CD4-positive, alpha-beta T cell treated with Interleukin-17A for 4 hours (primary cell): Measurements from ENCODE around the gene RDH13.
A peak's percentile ranks its signal among the peaks of the same experiment; 100 is the strongest.
"Not testable (repeated sequence)": the region's sequence is repeated elsewhere in the genome, so short reads cannot be mapped to it uniquely, and the experiment has no call there.

ENCODE experiments used
- DNase-seq: peaks from one replicate; pipeline ENCODE4 v3.0.0-alpha.2; 2020; ENCODE audit warnings: mixed read lengths

Gene RDH13, protein sequence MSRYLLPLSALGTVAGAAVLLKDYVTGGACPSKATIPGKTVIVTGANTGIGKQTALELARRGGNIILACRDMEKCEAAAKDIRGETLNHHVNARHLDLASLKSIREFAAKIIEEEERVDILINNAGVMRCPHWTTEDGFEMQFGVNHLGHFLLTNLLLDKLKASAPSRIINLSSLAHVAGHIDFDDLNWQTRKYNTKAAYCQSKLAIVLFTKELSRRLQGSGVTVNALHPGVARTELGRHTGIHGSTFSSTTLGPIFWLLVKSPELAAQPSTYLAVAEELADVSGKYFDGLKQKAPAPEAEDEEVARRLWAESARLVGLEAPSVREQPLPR

DNA sequence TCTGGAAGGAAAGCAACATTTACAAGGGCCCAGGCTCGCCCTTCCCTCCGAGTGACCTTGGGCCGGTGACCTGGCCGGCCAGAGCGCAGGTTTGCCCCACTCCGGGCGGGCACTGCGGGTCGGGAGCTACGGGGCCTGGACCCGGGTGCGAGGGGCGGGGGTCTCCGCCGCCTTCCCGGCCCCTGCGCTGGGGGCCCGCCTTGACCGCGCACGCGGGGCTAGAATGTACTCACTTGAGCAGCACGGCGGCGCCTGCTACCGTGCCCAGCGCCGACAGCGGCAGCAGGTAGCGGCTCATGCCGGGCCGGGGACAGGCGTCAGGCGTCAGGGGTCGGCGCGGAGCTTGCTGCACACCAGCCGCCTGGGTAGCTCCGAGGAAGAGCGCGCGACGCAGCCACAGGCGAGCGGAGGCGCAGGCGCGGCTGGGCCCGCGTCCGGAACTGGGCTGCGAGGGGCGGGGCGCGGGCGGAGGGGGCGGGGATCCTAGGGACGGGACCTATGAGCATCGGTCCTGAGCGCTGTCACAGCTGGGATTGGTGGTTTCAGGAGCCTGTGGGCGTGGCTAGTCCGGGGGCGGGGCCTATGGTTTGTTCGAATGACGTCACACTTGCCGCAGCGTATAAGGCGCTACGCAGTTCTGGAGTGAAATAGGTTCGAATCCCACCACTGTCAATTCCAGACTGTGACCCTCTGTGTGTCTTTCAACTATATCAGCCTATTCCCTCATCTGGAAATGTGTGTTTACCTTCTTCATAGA, at the start of gene RDH13:
TSS of gene RDH13 (minus strand) at position 414 of the 757 bp plus-strand sequence. CDS start at position 298, 116 bp downstream.
- peak; percentile 96 for DNase-seq

DNA sequence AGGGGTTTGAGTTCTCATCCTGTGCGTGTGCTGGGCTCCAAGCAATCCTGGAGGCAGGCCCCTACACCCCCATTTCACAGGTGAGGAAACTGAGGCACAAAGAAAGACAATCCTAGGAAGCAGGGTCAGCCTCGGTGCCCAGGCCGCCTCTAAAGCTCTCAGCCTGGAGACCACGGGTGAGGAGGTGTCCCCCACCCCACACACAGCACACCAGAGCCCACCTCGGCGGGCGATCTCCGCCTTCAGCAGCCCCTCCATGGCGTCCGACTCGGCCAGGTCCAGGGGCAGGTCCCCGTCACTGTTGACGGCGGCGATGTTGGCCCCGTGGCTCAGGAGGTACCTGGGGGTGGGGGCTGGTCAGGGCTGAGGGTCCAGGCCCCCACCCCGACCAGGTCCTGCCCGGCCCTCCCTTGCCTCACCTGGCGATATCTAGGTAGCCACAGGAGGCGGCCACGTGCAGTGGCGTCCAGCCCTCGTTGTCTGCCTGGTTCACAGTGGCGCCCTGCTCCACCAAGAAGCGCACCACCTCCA, 49.4 kb upstream of the RDH13 start:
- DNase-seq: no peak

DNA sequence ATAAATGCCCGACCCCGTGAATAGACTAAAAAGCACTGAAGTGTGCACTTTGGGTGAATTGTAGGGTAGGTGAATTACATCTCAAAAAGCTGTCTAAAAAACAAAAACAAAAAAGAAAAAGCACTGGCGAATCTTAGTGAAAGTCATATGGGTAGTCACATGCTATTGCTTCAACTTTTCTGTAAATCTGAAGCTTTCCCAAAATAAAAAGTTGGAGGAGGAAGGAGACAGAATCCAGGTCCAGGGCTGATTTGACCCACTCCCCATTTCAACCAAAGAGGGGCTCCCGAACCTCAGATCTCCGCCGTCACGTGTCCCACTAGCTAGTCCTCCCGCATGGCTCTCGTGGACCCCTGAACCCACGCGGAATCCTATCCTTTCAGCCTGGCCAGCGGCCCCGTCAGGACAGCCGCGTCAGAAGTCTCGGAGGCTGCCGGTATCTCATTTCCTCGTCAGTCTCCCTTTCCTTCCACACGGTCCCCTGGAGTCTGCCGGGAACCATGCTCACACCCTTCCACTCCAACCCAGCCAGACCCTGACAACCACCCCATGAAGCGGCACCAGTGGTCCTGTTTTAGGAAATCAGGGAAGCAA, 48.4 kb upstream of the RDH13 start:
- DNase-seq: no peak

DNA sequence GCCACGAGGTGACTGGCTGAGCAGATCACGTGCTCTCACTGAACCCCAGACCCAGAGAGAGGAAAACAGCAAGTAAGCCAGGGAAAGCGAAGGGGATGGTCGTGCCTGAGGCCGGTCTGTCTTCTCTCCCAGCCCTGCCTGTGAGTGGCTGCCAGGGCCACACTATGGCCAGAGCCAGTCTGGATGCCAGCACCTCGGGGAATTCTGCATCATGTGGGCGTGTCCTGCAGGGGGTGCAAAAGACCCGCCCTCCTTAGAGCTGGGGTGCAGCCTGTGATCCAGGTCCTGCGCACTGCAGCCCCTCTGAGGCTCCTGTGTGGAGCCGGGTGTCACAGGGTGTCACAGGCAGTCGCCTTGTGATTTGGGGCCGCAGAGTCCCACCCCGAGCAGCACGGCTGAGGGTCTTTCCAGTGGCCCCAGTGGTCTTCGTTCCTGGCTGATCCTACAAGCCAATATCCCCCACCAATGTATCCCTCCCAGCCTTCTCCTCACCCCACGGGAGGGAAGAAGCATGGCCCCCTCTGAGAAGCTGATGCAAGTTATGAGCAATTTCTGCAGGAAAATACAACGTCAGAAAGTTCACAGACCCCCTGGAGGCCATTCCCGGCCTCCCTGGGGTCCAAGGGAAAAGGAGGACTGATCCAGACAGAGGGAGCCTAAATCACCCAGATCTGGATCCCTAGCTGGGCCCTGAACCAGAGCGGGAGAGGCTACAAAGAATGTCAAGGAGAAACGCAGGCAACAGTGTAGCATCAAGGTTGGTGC, 46.8 kb upstream of the RDH13 start:
- no peak for DNase-seq

DNA sequence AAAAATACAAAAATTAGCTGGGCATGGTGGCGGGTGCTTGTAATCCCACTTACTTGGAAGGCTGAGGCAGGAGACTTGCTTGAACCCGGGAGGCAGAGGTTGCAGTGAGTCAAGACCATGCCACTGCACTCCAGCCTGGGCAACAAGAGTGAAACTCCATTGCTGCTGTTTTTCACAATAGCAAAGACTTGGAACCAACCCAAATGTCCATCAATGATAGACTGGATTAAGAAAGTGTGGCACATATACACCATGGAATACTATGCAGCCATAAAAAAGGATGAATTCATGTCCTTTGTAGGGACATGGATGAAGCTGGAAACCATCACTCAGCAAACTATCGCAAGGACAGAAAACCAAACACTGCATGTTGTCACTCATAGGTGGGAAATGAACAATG, 44.3 kb upstream of the RDH13 start:
- not testable (repeated sequence) for DNase-seq

DNA sequence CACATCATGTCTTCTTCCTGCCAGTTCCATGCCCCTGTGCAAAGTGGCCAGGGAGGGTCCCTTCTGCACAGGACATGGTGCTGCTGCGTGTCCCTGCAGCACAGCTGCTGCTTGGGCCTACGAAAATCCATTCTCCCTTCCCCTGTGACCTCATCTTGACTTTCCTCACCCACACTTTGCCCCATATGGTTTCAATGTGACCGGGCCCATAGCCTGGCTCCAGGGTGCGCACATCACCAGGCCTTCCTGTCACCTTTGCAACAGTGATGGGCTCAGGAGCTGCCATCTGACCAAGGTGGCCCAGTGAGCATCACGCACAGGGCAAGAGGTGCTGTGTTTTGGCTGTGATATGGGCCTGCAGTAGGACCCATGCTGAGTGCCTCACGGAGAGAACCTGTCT, 43.6 kb upstream of the RDH13 start:
- DNase-seq: no peak

DNA sequence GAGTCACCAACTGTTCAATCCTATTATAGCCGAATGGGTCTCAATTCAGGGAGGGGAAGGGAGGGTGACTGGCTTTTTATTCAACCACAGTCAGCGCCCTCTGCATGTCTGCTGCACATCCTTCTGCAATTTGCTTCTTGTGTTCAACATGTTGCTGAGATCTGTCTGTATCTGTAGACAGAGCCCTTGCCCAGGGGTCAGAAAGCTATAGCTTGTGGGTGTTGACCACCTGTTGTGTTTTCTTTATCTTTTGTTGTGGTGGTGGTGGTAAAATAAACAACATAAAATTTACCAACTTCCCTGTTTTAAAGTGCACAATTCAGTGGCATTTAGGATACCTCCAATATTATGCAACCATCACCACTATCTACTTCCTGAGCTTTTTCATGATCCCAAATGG, 42.3 kb upstream of the RDH13 start:
- no peak for DNase-seq

DNA sequence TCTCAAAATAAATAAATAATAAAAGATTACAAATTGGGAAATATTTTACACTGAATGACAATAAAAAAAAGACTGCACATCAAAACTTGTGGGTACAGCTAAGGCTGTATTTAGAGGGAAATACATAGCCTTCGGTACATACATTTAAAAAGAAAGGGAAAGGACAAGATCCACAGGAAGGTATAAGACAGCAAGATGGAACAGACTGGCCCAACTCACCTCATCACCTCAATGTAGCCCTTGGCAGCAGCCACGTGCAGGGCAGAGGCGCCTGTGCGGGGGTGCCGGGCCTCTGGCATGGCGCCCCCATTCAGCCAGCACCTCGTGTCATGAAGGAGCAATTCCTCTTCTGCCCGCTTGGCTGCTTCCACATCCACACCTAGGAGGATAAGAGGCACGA, 40.2 kb upstream of the RDH13 start:
- no peak for DNase-seq

DNA sequence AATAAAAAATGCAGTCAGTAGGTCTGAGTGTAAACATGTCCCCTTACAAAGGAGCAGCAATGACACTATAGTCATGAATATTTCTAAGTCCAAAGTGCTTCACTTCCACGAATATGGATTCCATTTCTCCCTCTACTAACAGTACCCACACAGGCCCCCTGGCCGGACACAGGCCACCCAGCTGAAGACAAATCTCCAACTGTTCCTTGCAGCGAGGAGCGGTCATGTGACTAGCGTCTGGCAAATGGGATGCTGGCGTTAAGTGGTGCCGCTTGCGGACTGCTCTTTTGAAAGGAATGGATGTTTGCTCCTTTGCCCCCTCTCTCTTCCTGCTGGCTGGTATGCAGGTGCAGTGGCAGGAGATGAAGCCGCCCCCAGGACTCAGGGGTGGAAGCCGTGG, 38.3 kb upstream of the RDH13 start:
- DNase-seq: no peak

DNA sequence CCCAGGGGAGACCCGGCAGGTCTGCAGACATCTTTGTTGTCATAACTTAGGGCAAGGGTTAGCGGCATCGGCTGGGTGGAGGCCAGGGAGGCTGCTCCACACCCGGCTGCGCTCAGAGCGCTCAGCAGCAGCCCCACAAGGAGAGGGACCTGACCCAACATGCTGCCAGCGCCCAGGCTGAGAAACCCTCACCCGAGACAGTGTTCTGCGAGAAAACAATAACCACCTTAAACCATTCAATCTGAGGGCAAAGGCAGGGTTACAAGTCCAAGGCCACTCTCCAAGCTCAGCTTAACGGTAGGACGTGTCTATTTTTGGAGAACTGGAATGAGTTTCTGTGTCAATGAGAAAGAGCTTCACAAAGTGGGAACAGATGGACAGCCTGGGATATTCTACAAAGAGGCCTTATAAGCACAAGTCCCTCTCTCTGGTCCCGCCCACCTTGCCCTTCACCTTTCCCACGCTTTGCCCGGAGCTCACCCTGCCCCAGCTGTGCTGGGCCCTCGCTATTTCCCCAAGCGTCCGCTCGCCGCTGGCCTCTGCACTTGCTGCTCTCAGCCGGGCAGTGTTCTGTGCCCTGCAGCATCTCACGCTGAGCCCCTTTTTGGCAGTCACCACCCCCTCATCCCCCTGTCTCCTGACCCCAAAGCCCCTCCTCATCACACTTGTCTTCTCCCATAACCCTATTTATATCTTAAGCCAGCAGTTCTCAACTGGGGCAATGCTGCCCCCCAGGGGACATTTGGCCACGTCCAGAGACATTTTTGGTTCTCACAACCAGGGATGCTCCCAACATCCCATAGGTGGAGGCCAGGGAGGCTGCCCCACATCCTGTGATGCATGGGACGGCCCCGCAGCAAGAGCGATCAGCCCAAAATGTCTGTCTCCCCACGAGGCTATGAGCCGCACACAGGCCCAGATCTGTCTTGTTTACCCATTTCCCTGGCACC, 36.9 kb upstream of the RDH13 start:
- DNase-seq: no peak

DNA sequence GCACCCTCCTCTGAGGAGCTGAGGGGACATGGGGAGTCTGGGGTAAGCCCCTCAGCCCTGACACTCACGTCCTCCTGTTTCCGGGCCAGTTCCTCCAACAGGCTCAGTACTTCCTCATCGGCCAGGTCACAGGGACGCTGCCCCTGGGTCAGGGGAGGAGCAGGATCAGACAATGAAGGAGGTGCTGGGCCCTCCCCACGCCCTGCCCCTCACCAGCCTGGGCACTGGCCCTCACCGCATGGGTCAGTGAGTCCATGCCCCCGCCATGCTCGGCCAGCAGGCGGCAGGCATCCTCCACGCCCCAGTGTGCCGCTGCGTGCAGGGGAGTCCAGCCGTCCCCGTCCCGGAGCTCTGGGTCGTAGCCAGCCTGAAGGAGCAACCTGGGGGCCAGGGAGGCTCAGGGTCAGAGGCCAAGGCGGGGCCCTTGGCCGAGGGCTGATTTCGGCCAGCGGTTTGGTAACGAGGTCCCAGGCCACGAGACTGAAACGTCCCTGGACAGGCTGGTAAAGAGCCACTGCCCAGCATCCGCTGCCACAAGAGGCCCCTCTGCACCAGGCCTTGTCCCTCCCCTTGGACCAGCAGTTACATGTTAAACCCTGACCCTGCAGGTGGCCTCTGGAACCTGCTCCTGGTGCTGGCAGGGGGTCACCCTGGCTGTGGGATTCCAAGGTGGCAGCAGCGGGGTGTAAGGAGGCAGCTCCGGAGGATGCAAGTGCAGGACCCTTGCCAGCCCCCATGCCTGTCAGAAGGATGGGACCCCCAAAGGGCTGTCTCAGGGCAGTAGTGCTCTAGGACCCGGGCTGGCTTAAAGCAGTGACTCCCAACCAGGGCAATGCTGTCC, 36.0 kb upstream of the RDH13 start:
- no peak for DNase-seq

DNA sequence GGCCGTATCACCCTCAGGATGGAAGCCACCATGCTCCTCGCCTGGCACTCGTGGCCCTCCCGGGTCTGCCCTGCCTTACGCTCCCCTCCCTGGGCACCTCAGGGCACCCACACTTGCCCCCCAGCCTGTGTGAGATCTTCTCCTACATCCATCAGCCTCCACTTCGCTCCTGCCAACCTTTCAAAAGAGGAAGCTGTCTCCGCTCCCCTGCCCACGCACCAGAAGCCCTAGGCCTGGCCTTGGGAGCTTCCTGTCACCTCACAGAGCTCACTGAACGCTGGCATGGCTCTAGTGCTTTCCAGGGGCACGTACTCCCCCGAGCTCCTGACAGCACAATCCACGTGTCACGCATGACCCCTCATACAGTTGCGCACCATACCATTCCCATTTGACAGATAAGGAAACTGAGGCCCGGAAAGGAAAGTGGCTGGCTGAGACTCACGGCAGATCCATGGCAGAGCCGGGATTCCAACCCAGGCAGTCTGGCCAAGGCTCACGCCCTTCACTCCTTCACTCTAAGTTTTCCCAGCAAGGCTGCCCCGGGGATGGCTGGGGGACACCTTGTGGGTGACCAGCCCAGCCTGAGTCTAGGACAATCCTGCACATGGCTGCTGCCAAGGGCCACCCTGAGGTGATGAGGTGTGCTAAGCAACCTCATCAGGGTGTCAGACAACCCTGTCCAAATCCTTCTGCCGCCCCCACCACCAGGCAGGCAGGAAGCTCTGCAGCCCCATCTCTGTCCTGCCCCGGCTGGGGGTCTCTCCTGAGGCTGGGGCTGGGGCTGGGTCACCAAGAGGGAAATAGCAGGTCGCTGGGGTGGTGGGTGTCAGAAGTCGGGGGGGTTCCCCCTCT, 35.1 kb upstream of the RDH13 start:
- no peak for DNase-seq

DNA sequence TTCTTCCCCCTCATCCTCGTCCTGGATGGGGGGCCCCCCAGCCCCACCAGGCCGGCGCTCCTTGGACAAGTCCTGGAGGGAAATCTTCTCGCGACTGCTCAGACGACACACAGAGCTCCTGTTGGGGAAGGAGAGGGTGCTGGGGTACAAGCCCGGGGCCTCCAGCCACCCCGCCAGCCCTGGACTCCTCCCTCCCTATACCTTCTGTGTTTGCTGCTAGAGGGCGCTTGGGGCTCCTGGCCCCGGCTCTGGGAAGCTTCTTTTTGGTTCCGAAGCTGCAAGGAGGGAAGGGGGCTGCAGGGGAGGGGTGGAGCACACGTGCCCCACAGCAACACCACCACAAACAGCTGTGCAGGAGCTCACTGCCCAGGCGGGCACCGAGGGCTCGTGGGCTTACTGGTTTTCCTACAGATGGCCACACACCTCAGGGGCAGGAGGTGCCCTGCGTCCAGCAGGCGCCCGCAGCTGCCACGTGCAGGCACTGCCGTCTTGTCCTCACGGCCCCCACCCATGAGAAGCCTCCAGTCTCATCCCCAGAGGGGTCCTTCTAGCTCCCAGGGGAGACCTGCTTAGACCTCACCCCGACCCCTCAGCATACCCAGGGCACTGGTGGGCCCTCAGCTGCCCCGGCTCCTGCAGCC, 33.2 kb upstream of the RDH13 start:
- DNase-seq: no peak

DNA sequence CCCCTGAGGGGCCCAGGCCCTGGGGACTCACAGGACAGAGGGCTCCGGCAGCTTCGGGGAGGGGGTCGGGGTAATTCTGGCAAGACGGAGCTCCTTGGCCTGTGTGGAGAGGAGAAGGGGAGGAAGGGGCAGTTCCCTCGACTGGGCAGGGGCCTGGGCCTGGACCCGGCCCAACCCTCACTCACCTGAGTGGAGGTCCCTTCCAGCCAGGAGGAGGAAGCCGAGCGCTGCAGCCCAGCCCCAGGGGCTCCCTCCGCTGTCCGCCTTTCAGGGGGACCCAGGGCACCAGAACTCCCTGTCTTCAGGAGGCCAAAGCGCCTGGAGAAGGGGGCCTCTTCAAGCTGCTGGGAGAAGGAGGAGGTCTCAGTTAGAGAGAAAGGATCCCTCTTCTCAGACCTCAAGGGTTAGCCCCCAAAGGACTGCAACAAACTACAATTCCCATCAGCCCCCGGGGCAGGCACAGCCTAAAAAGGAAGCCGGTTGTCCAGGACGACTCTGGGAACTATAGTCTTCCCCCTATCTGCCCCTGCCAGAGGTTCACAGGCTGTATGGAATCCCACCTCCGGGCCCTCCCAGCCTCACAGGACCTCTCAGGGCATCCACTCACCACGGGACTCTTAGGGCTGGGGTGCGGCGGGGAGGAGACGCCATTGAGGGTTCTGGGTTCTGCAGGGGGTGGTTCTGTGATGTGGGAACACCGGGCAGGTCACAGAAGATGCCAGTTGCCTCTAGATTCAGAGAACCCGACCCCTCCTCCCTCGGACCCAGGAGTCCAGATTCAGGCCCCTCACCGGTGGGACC, 32.5 kb upstream of the RDH13 start:
- DNase-seq: no peak

DNA sequence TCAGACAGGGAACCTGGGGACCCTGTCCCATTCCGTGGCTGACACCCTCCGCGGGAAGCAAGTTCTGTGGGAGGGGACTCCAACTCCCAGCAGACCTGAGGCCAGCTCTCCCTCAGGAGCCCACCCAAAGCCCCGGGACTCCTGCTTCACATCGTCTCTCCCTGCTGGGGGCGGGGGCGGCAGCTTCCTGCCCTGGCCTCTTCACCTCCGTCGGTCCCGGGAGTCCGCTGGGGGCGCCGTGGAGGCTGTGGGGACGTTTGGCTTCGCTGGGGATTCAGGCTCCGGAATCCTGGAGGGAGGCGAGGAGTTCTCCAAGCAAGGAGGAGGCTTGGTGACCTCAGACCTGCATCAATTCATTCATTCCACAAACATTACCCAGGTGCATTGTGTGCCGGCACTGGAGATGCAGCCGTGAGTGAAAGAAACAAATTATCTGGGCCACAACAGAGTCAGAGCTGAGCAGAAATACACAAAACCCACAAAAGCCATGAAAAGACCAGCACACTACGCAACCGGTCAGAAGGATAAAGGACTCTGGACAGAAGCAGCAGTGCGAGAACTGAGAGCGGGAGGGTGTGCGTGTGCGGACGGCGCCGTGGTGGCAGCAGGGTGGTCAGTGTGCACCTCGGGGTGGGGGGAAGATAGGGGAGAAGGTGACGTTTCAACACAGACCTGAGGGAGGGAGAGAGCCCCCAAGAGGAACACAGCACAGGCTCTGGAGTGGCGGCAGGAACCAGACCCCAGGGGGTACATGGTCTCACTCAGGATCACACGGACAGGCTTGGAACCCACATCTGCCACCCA, 31.7 kb upstream of the RDH13 start:
- DNase-seq: no peak

DNA sequence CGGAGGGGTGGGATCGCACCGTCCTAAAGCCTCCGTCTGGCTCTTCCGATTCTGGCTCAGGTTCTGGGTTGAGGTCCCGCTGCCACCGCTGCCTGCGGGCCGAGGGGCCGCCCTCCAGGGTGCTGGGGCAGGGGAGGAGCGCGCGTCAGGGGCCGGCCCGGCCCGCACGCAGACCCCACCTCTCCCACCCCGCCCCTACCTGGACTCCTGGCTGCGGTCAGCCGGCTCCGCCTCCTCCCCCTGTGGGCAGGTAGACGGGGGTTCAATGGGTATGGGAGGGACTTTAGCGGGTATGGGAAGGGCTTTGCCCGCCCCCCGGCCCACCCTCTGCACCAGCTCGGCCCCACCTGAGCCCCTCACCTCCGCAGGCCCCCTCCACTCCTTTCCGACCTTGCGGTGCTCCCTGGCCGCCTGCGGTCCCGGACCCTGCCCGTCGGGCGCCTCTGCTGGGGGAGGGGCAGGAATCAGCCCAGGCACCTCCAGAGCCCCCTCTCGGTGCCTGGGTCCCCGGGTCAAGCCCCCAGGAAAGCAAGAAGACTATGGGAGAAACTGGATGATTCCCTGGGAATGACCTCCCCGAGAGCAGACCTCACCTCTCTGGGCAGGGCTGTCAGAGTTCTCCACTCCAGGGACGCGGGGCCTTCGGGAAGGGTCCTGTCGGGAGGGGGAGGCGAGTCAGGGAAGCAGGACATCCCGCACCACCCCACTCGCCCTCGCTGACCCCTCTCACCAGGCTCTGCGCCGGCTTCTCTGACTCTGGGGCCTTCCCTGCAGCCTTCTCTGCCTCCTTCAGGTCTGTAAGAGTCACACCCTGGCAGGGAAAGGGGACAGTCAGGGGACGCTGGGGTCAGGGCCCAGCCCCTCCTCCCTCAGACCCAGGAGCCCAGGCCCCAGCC, 29.7 kb upstream of the RDH13 start:
- DNase-seq: no peak
